Lower leg skin (tissue), 4 donors: Measurements from ENCODE around the gene CREB3. TPM values are rescaled to one million over a fixed set of nuclear protein-coding genes. Genes with fewer than 3 reads are reported as not detected.

Experiments
- DNase-seq, 2 donors: peaks; one replicate each; pipeline ENCODE4 v3.0.0-alpha.2; 2019; ENCODE audit warnings: low spot score in 2 of 2
- H3K4me3 ChIP-seq: fragments of 200-600 bp; sonication (generic); 2 replicates; pipeline ENCODE4 v1.5.1; 2017; ENCODE audit warnings: mild to moderate bottlenecking, low read depth; ENCODE audit not compliant: poor library complexity, severe bottlenecking
- CTCF ChIP-seq, 3 donors: fragments of 450-650 bp; IDR thresholded peaks; one replicate each; pipeline ENCODE4 v1.5.1; 2016; ENCODE audit warnings: antibody characterized with exemption in 3 of 3, mild to moderate bottlenecking in 3 of 3, moderate library complexity in 2 of 3
- POLR2A ChIP-seq, 2 donors: fragments of 450-650 bp; IDR thresholded peaks; one replicate each; pipeline ENCODE4 v1.6.1; 2016 to 2017; ENCODE audit warnings: antibody characterized with exemption in 2 of 2, mild to moderate bottlenecking in 1 of 2, moderate library complexity in 1 of 2
- WGBS, 2 donors: methylation state at CpG; one replicate each; pipeline ENCODE4 v1.1.5; 2018; 5-methylcytosine and 5-hydroxymethylcytosine counted together
- intact Hi-C: fragments of 100-400 bp; cut with DNase I; formaldehyde crosslinking; loops from one replicate; pipeline ENCODE4 v1.15.0; 2023; ENCODE audit warnings: low total_unique reads
- total RNA-seq, 4 donors: library from RNA; depleted of rRNA; stranded (reverse); fragments of >200 nt; gene quantifications; one replicate each; pipeline ENCODE4 v1.1.0, GENCODE V29; 2016

The CREB3 gene
- total RNA-seq, 4 donors from 2014 or later = 18.2 to 26.6 (median 20.5) TPM

- WGBS, 2 donors = 61 to 78% methylated on average over 3 of the region's 3 CpGs
- no peak for TF ChIP-seq POLR2A (IDR thresholded peaks at IDR 0.05)
- no peak for TF ChIP-seq CTCF (IDR thresholded peaks at IDR 0.05)
- no peak overlapping the region for H3K4me3 ChIP-seq
- intact Hi-C loops = loop anchor here (10.0 kb wide), 1 partner anchor 54 kb away; the partner anchor contains the start of gene CA9
- DNase-seq = no peak
Measured at GRCh38 chr9:35729101-35729500, 3.4 kb upstream of the CREB3 start.

GRCh38 chr9:35729700-35730485, 2.6 kb upstream of the CREB3 start:
- peak in 1 of 2 donors; percentile 49 for DNase-seq
- H3K4me3 ChIP-seq = no peak overlapping the region
- 28 to 31% methylated on average over 6 of the region's 6 CpGs for whole genome bisulfite sequencing, 2 donors
- intact Hi-C loops = loop anchor here (10.0 kb wide), 1 partner anchor 55 kb away; the partner anchor contains the start of gene CA9
- no peak for TF ChIP-seq POLR2A (IDR thresholded peaks at IDR 0.05)
- TF ChIP-seq CTCF (IDR thresholded peaks at IDR 0.05) = no peak

GRCh38 chr9:35730486-35730854, 2.0 kb upstream of the CREB3 start:
- TF ChIP-seq POLR2A (IDR thresholded peaks at IDR 0.05) = no peak
- TF ChIP-seq CTCF (IDR thresholded peaks at IDR 0.05) = no peak
- intact Hi-C loops = no loop called here
- WGBS, 2 donors = 74 to 85% methylated on average over 2 of the region's 2 CpGs
- no peak for DNase-seq
- H3K4me3 ChIP-seq = no peak overlapping the region

GRCh38 chr9:35731415-35732184, 866 bp upstream of the CREB3 start:
- WGBS, 2 donors = 1 to 2% methylated on average over 15 to 38 of the region's 47 CpGs
- intact Hi-C loops = no loop called here
- peak overlapping the region; percentile 60 for H3K4me3 ChIP-seq
- TF ChIP-seq CTCF (IDR thresholded peaks at IDR 0.05) (no peak), POLR2A (IDR thresholded peaks at IDR 0.05) (no peak)
- DNase-seq = peak; percentile 58 to 93

- H3K4me3 ChIP-seq = peak overlapping the region; percentile 60
- intact Hi-C loops = no loop called here
- TF ChIP-seq POLR2A (IDR thresholded peaks at IDR 0.05) (no peak), CTCF (IDR thresholded peaks at IDR 0.05) (no peak)
- no peak for DNase-seq
- 2% methylated on average over 14 of the region's 14 CpGs for WGBS, 2 donors
Measured at GRCh38 chr9:35732800-35733541, 505 bp downstream of the CREB3 start.
